Stimulated activated naive CD8-positive, alpha-beta T cell treated with anti-CD3 and anti-CD28 coated beads, Interleukin-15, Interleukin-2, amounts not matched to agents 100 ng/mL and 50 ng/mL, for 24 hours (primary cell): ENCODE data around the gene NUP133.

ENCODE experiments used
- H3K27ac Mint-ChIP-seq: one replicate; pipeline ENCODE4 v1.8.0; 2021; ENCODE audit warnings: mild to moderate bottlenecking, mixed read lengths
- H3K27me3 Mint-ChIP-seq: one replicate; pipeline ENCODE4 v1.8.0; 2021; ENCODE audit warnings: mixed read lengths
- H3K36me3 Mint-ChIP-seq: one replicate; pipeline ENCODE4 v1.8.0; 2021; ENCODE audit warnings: low read depth, mixed read lengths
- H3K4me1 Mint-ChIP-seq: one replicate; pipeline ENCODE4 v1.8.0; 2021; ENCODE audit warnings: low read depth, mixed read lengths
- H3K4me3 Mint-ChIP-seq: one replicate; pipeline ENCODE4 v1.8.0; 2021; ENCODE audit warnings: mild to moderate bottlenecking, mixed read lengths
- H3K9me3 Mint-ChIP-seq: one replicate; pipeline ENCODE4 v1.8.0; 2021; ENCODE audit warnings: mixed read lengths

The NUP133 gene

GRCh38 chr1:229448354-229448753, 59.8 kb downstream of the NUP133 start:
- Mint-ChIP-seq H3K27ac (no peak overlapping the region), H3K4me1 (no peaks in the 10 kb centered on the region), H3K27me3 (no peaks in the 10 kb centered on the region), H3K4me3 (no peak overlapping the region), H3K9me3 (no peaks in the 10 kb centered on the region), H3K36me3 (peaks cover 60% of the 10 kb centered on the region)

DNA sequence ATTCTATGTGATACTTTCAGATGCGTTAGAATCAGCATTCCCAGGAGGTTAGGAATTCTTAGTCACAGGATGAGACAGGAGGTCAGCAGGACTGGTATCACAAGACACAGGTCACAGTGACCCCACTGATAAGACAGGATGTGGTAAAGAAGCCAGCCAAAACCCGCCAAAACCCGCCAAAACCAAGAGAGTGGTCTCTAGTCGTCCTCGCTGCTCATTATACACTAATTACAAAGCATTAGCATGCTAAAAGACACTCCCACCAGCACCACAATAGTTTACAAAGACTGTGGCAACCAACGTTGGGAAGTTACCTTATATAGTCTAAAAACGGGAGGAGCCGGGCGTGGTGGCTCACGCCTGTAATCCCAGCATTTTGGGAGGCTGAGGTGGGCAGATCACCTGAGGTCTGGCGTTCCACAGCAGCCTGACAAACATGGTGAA, 60.3 kb downstream of the NUP133 start:
- H3K36me3 Mint-ChIP-seq = peaks cover 60% of the 10 kb centered on the region
- no peak overlapping the region for H3K27ac Mint-ChIP-seq

DNA sequence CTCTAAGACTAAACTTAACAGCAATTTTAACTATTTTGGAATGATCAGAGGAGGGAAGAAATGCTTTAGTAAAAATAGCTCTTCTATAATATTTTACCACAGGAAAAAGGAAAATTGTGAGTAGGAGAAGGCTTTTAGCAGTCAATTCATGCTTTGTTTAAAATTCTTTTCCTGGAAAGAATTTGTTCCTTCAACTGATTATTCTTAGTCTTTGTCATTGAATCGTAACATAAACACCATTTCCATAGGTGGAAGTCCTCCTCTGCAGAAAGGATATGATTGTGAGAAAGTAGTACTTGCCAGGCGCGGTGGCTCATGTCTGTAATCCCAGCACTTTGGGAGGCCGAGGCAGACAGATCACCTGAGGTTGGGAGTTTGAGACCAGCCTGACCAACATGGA, 62.3 kb downstream of the NUP133 start:
- H3K27me3 Mint-ChIP-seq = no peaks in the 10 kb centered on the region
- H3K27ac Mint-ChIP-seq = no peak overlapping the region
- peaks cover 57% of the 10 kb centered on the region for H3K36me3 Mint-ChIP-seq
- no peaks in the 10 kb centered on the region for H3K9me3 Mint-ChIP-seq
- H3K4me3 Mint-ChIP-seq = no peak overlapping the region
- peaks cover 15% of the 10 kb centered on the region for H3K4me1 Mint-ChIP-seq

More for the DNA sequence above, 60.3 kb downstream of the NUP133 start:
- Mint-ChIP-seq H3K27me3 (no peaks in the 10 kb centered on the region), H3K4me1 (no peaks in the 10 kb centered on the region), H3K4me3 (no peak overlapping the region), H3K9me3 (no peaks in the 10 kb centered on the region)

DNA sequence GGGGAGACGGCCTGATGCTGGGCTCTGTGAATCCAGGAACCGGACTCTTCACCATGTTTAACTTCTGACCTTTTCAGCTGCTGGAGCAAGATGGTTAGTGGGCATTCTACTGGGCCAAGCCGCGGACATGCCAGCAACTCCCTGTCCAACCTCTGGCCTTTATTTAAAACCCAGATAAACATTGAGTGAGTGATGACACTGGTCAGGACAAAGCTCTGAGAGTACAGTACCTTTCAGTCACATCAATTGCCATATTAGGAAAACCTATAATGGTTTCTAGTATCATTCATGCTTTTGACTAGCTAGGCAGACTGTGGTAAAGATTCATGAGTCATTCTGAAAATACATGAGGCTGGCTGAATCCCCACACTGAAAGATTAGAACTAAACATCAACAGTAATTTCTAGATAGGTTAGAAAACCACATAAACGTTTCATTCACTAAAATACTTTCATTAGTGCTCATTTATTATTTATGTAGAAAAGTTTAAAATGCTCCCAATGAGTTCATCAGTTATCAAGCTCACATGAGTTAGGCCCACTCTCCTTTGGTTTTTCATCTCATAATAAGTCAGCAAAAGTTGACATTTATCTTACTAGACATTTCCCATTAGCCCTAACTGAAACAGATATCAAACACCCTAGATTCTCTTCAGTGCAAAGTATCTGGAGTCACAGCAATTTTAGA, 67.1 kb downstream of the NUP133 start:
- H3K27ac Mint-ChIP-seq = peak overlapping the region; percentile 94
- peaks cover 11% of the 10 kb centered on the region for H3K27me3 Mint-ChIP-seq
- H3K9me3 Mint-ChIP-seq = no peaks in the 10 kb centered on the region
- H3K4me3 Mint-ChIP-seq = peak overlapping the region; percentile 67
- peaks cover 59% of the 10 kb centered on the region for H3K36me3 Mint-ChIP-seq
- peaks cover 33% of the 10 kb centered on the region for H3K4me1 Mint-ChIP-seq

DNA sequence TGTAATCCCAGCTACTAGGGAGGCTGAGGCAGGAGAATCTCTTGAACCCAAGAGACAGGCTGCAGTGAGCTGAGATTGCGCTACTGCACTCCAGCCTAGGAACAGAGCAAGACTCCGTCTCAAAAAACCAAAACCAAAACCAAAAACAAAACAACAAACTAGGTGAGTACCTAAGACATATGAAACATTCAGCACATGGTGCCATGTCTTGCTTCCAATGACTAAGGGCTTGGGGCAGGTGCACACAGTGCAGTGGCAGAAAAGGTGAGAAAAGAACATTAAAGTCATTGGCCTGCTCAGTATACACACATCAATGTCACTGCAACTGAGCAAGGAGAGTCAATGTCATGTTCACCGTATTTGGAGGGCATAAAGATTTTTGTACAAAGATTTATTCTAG, 70.1 kb downstream of the NUP133 start:
- Mint-ChIP-seq H3K4me1 (peaks cover 39% of the 10 kb centered on the region), H3K9me3 (no peaks in the 10 kb centered on the region), H3K36me3 (peaks cover 40% of the 10 kb centered on the region), H3K27ac (no peak overlapping the region), H3K27me3 (peaks cover 35% of the 10 kb centered on the region), H3K4me3 (no peak overlapping the region)

DNA sequence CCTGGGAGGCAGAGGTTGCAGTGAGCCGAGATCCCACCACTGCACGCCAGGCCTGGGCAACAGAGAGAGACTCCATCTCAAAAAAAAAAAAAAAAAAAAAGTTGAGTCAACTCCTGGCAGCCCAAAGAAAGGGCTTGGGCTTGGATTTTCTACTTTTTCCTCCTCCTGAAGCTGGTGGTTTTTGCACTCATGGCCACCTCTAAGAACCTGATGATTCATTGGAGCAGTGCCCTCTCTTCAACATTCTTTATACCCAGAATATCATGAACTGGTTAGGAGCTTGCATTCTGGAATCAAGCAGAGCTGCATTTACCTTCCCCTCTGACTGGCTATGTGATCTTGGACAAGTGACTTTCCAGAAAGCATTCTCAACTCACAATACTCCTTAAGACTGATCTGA, 70.7 kb downstream of the NUP133 start:
- Mint-ChIP-seq H3K27ac (no peak overlapping the region), H3K9me3 (no peaks in the 10 kb centered on the region), H3K27me3 (peaks cover 40% of the 10 kb centered on the region), H3K4me3 (no peak overlapping the region), H3K36me3 (peaks cover 40% of the 10 kb centered on the region), H3K4me1 (peaks cover 40% of the 10 kb centered on the region)

DNA sequence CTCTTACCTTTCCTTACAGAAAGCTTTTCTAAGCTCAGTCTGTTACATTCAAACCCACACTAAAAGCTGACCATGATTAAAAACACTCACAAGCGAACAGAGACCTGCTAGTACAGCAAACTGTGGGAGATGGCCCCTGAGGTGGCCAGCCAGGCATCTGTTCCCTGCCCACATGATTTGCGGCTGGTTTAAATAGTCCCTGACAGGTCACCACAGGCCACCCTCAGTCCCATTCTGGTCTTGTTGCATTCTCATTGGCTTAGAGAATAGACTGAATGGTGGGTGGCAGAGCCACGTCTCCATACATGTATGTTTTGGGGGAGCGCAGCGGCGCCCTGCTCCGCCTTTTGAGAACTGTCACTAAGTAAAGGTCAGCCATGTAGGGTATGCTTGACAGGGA, 71.9 kb downstream of the NUP133 start:
- H3K27ac Mint-ChIP-seq = no peak overlapping the region
- H3K27me3 Mint-ChIP-seq = peaks cover 53% of the 10 kb centered on the region
- peaks cover 38% of the 10 kb centered on the region for H3K4me1 Mint-ChIP-seq
- H3K9me3 Mint-ChIP-seq = no peaks in the 10 kb centered on the region
- peaks cover 29% of the 10 kb centered on the region for H3K36me3 Mint-ChIP-seq
- H3K4me3 Mint-ChIP-seq = no peak overlapping the region

DNA sequence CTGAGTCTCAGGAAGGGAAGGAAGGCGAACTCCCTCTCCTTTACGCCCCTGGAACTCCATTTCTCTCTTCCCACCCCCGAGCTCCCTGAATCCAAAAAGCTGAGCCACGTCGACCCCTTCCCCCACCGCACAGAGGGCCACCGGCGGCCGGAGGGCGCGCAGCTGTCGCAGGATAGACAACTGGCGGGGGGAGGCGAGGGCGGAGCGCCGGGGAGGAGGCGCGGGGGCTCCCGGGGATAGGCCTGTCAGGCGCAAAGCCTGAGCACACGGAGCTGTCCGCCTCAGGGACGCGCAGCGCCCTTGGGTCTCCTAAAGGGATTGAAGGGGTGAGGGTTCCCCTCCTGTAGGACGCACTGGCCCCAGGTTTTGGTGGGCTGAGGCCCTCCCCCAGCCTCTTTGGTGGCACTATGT, 73.5 kb downstream of the NUP133 start:
- no peak overlapping the region for H3K27ac Mint-ChIP-seq
- no peaks in the 10 kb centered on the region for H3K9me3 Mint-ChIP-seq
- no peak overlapping the region for H3K4me3 Mint-ChIP-seq
- H3K4me1 Mint-ChIP-seq = peaks cover 30% of the 10 kb centered on the region
- H3K36me3 Mint-ChIP-seq = peaks cover 15% of the 10 kb centered on the region
- H3K27me3 Mint-ChIP-seq = peaks cover 68% of the 10 kb centered on the region

GRCh38 chr1:229434005-229434640, 74.0 kb downstream of the NUP133 start, which contains the start of gene ACTA1:
Gene ACTA1 (minus strand): TSS chr1:229434094. CDS start chr1:229433115, 979 bp downstream.
- Mint-ChIP-seq H3K4me1 (peaks cover 29% of the 10 kb centered on the region), H3K36me3 (peaks cover 12% of the 10 kb centered on the region), H3K9me3 (no peaks in the 10 kb centered on the region), H3K27me3 (peaks cover 68% of the 10 kb centered on the region), H3K27ac (no peak within 1 kb of the TSS), H3K4me3 (no peak within 1 kb of the TSS)

DNA sequence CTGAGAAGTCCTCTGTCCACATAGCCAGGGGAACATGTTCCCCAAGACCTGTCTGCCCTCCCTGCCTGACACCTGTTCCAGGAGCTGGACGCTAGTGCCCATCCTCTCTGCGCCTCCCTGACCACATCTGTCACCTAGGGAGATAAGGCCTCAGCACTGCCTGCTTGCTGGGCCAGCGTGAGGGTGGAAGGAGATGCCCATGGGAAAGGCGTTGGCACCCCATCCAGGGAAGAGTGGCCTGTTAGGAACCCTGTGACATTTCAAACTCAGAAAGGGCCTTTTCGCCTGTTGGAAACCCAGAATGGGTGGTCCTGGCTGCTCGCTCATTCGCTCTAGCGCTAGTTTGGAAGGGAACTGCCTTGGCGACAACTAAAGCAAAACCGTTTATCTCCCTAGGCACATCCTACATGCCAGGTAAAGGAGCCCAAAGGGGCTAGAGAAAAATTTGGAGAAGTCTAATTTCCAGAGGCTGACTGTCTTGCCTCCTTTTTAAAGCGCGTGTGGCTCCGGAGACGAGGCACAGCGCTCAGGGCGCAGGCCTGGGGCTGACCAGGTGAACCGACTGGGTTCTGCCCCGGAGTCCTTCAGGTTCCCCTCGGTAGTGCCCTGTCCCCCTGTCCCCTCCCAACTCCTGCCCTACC, 74.7 kb downstream of the NUP133 start:
- peaks cover 5% of the 10 kb centered on the region for H3K36me3 Mint-ChIP-seq
- H3K4me1 Mint-ChIP-seq = peaks cover 25% of the 10 kb centered on the region
- no peaks in the 10 kb centered on the region for H3K9me3 Mint-ChIP-seq
- peaks cover 69% of the 10 kb centered on the region for H3K27me3 Mint-ChIP-seq
- H3K27ac Mint-ChIP-seq = no peak overlapping the region
- no peak overlapping the region for H3K4me3 Mint-ChIP-seq

DNA sequence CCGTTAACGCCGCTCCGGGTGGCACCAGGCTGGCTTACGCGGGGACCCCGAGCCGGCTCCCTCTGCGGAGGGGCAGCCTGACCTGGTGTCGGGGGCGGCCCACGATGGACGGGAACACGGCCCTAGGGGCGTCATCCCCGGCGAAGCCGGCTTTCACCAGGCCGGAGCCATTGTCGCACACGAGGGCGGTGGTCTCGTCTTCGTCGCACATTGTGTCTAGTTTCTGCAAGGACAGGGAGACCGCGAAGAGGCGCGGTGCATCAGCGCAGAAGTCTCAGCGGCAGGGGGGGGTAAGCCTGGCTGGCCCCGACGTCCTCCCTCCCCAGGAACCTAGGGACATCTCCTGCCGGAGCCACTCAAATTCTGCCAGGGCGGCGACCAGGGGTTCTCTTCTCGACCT, 75.2 kb downstream of the NUP133 start:
- Mint-ChIP-seq H3K4me1 (peaks cover 22% of the 10 kb centered on the region), H3K27me3 (peaks cover 75% of the 10 kb centered on the region), H3K4me3 (no peak overlapping the region), H3K9me3 (no peaks in the 10 kb centered on the region), H3K27ac (no peak overlapping the region), H3K36me3 (no peaks in the 10 kb centered on the region)

GRCh38 chr1:229432116-229432461, 76.1 kb downstream of the NUP133 start:
- peaks cover 22% of the 10 kb centered on the region for H3K4me1 Mint-ChIP-seq
- H3K9me3 Mint-ChIP-seq = no peaks in the 10 kb centered on the region
- H3K27me3 Mint-ChIP-seq = peaks cover 79% of the 10 kb centered on the region
- H3K27ac Mint-ChIP-seq = no peak overlapping the region
- H3K4me3 Mint-ChIP-seq = no peak overlapping the region
- no peaks in the 10 kb centered on the region for H3K36me3 Mint-ChIP-seq

- Mint-ChIP-seq H3K9me3 (no peaks in the 10 kb centered on the region), H3K4me3 (peak overlapping the region; percentile 61), H3K27me3 (peaks cover 79% of the 10 kb centered on the region), H3K36me3 (no peaks in the 10 kb centered on the region), H3K27ac (no peak overlapping the region), H3K4me1 (peaks cover 22% of the 10 kb centered on the region)
Measured at GRCh38 chr1:229431284-229432115, 76.6 kb downstream of the NUP133 start.

- peaks cover 22% of the 10 kb centered on the region for H3K4me1 Mint-ChIP-seq
- H3K36me3 Mint-ChIP-seq = no peaks in the 10 kb centered on the region
- peaks cover 74% of the 10 kb centered on the region for H3K27me3 Mint-ChIP-seq
- peak overlapping the region; percentile 61 for H3K4me3 Mint-ChIP-seq
- H3K9me3 Mint-ChIP-seq = no peaks in the 10 kb centered on the region
- H3K27ac Mint-ChIP-seq = no peak overlapping the region
Measured at GRCh38 chr1:229430761-229431283, 77.3 kb downstream of the NUP133 start.
